ENCODE data around the gene RCN1. TPM values are rescaled to one million over a fixed set of nuclear protein-coding genes. Genes with fewer than 3 reads are reported as not detected.

RCN1 gene
- total RNA-seq, 1 donor from 2014 or later = 246 TPM

GRCh38 chr11:32148895-32149294 lies 58.0 kb downstream of the RCN1 start:
- Mint-ChIP-seq H3K4me3 (no peak overlapping the region), H3K4me1 (no peaks in the 10 kb centered on the region)
- H3K27me3 ChIP-seq = no peaks in the 10 kb centered on the region

GRCh38 chr11:32149748-32150147 lies 58.9 kb downstream of the RCN1 start:
- no peaks in the 10 kb centered on the region for H4K20me1 ChIP-seq (ENCODE audit: low read depth)
- no peaks in the 10 kb centered on the region for H3K4me1 Mint-ChIP-seq
- no peaks in the 10 kb centered on the region for H3K79me2 ChIP-seq (ENCODE audit: low read depth)
- H3F3A ChIP-seq (ENCODE audit: low read depth) = no peaks in the 10 kb centered on the region
- no peak overlapping the region for H3K27ac ChIP-seq
- H3K4me2 ChIP-seq = no peak overlapping the region
- H3K27ac Mint-ChIP-seq = no peak overlapping the region
- H3K36me3 ChIP-seq = no peaks in the 10 kb centered on the region
- no peak overlapping the region for H3K4me3 Mint-ChIP-seq
- H3K9me3 ChIP-seq (ENCODE audit: low read depth) = no peaks in the 10 kb centered on the region
- no peak for DNase-seq (ENCODE audit: low spot score)
- H3K9ac ChIP-seq = no peak overlapping the region
- H3K4me3 ChIP-seq = no peak overlapping the region
- no peaks in the 10 kb centered on the region for H3K27me3 ChIP-seq
- H2AFZ ChIP-seq (replicated peaks) = no peak overlapping the region
- H3K36me3 Mint-ChIP-seq = no peaks in the 10 kb centered on the region
- TF ChIP-seq EZH2phosphoT487 (IDR thresholded peaks at IDR 0.05) = no peak
- peaks cover 4% of the 10 kb centered on the region for H3K9me3 Mint-ChIP-seq
- peaks cover 5% of the 10 kb centered on the region for H3K27me3 Mint-ChIP-seq (ENCODE audit: insufficient read depth, low read depth)
- H3K4me1 ChIP-seq = peaks cover 3% of the 10 kb centered on the region

More at GRCh38 chr11:32148895-32149294, 58.0 kb downstream of the RCN1 start:
- Mint-ChIP-seq H3K27ac (no peak overlapping the region), H3K36me3 (no peaks in the 10 kb centered on the region), H3K9me3 (peaks cover 5% of the 10 kb centered on the region), H3K27me3 (ENCODE audit: insufficient read depth, low read depth) (peaks cover 5% of the 10 kb centered on the region)
- H3K9me3 ChIP-seq (ENCODE audit: low read depth) = no peaks in the 10 kb centered on the region
- H3K36me3 ChIP-seq = no peaks in the 10 kb centered on the region
- TF ChIP-seq EZH2phosphoT487 (IDR thresholded peaks at IDR 0.05) = no peak
- no peak for TF ChIP-seq EZH2 (IDR thresholded peaks at IDR 0.05)
- no peak for TF ChIP-seq CTCF (IDR thresholded peaks at IDR 0.05)
- no peaks in the 10 kb centered on the region for H4K20me1 ChIP-seq (ENCODE audit: low read depth)
- no peak for DNase-seq (ENCODE audit: low spot score)
- no peak overlapping the region for H3K9ac ChIP-seq
- peaks cover 3% of the 10 kb centered on the region for H3K4me1 ChIP-seq
- no peaks in the 10 kb centered on the region for H3K79me2 ChIP-seq (ENCODE audit: low read depth)
- H3K4me3 ChIP-seq = no peak overlapping the region
- no peak overlapping the region for H3K27ac ChIP-seq
- no peaks in the 10 kb centered on the region for H3F3A ChIP-seq (ENCODE audit: low read depth)
- no peak overlapping the region for H3K4me2 ChIP-seq
- no peak overlapping the region for H2AFZ ChIP-seq (replicated peaks)

GRCh38 chr11:32151027-32151426 lies 60.2 kb downstream of the RCN1 start:
- H3K27ac Mint-ChIP-seq = no peak overlapping the region
- H3K4me1 Mint-ChIP-seq = no peaks in the 10 kb centered on the region
- no peak overlapping the region for H3K4me3 Mint-ChIP-seq
- H3K9me3 Mint-ChIP-seq = peaks cover 4% of the 10 kb centered on the region
- no peaks in the 10 kb centered on the region for H3F3A ChIP-seq (ENCODE audit: low read depth)
- no peak overlapping the region for H3K4me2 ChIP-seq
- H3K27me3 Mint-ChIP-seq (ENCODE audit: insufficient read depth, low read depth) = peaks cover 5% of the 10 kb centered on the region
- no peaks in the 10 kb centered on the region for H3K9me3 ChIP-seq (ENCODE audit: low read depth)
- H3K27ac ChIP-seq = no peak overlapping the region
- no peak overlapping the region for H3K9ac ChIP-seq
- no peak for DNase-seq (ENCODE audit: low spot score)
- no peaks in the 10 kb centered on the region for H3K36me3 Mint-ChIP-seq
- TF ChIP-seq EZH2 (IDR thresholded peaks at IDR 0.05) (no peak), EZH2phosphoT487 (IDR thresholded peaks at IDR 0.05) (no peak), CTCF (IDR thresholded peaks at IDR 0.05) (no peak)
- no peaks in the 10 kb centered on the region for H3K79me2 ChIP-seq (ENCODE audit: low read depth)
- peaks cover 3% of the 10 kb centered on the region for H3K4me1 ChIP-seq
- no peak overlapping the region for H2AFZ ChIP-seq (replicated peaks)
- H4K20me1 ChIP-seq (ENCODE audit: low read depth) = no peaks in the 10 kb centered on the region
- H3K36me3 ChIP-seq = no peaks in the 10 kb centered on the region
- H3K27me3 ChIP-seq = no peaks in the 10 kb centered on the region
- H3K4me3 ChIP-seq = no peak overlapping the region

GRCh38 chr11:32152216-32152615 lies 61.3 kb downstream of the RCN1 start:
- no peak overlapping the region for H2AFZ ChIP-seq (replicated peaks)
- no peak overlapping the region for H3K4me2 ChIP-seq
- no peak overlapping the region for H3K9ac ChIP-seq
- Mint-ChIP-seq H3K27me3 (ENCODE audit: insufficient read depth, low read depth) (peaks cover 5% of the 10 kb centered on the region), H3K27ac (no peak overlapping the region), H3K36me3 (no peaks in the 10 kb centered on the region), H3K4me3 (no peak overlapping the region), H3K4me1 (no peaks in the 10 kb centered on the region), H3K9me3 (peaks cover 4% of the 10 kb centered on the region)
- no peak overlapping the region for H3K4me3 ChIP-seq
- H3F3A ChIP-seq (ENCODE audit: low read depth) = no peaks in the 10 kb centered on the region
- no peaks in the 10 kb centered on the region for H3K27me3 ChIP-seq
- H3K36me3 ChIP-seq = no peaks in the 10 kb centered on the region
- no peaks in the 10 kb centered on the region for H4K20me1 ChIP-seq (ENCODE audit: low read depth)
- no peak overlapping the region for H3K27ac ChIP-seq
- DNase-seq (ENCODE audit: low spot score) = no peak
- no peaks in the 10 kb centered on the region for H3K9me3 ChIP-seq (ENCODE audit: low read depth)
- no peak for TF ChIP-seq CTCF (IDR thresholded peaks at IDR 0.05)
- TF ChIP-seq EZH2 (IDR thresholded peaks at IDR 0.05) = no peak
- TF ChIP-seq EZH2phosphoT487 (IDR thresholded peaks at IDR 0.05) = no peak
- no peaks in the 10 kb centered on the region for H3K79me2 ChIP-seq (ENCODE audit: low read depth)
- peaks cover 3% of the 10 kb centered on the region for H3K4me1 ChIP-seq

Data from neural progenitor cell (in vitro differentiated cells).